ENCODE data around the gene FOXP3.

The FOXP3 gene

GRCh38 chrX:49273181-49273727, 8.7 kb upstream of the FOXP3 start:
- DNase-seq: no peak

- no peak for DNase-seq
Observed at GRCh38 chrX:49272421-49272820, 7.9 kb upstream of the FOXP3 start.

GRCh38 chrX:49271341-49271740, 6.8 kb upstream of the FOXP3 start:
- DNase-seq: no peak

GRCh38 chrX:49270249-49270921, 5.9 kb upstream of the FOXP3 start:
- no peak for DNase-seq

- no peak for DNase-seq
Observed at GRCh38 chrX:49269767-49270248, 5.3 kb upstream of the FOXP3 start, which contains the start of gene PPP1R3F. TSS of gene PPP1R3F (plus strand) at chrX:49269793. CDS start at chrX:49269870, 77 bp downstream.

- peak; percentile 97 for DNase-seq
Observed at GRCh38 chrX:49269010-49269766, 4.7 kb upstream of the FOXP3 start.

- no peak for DNase-seq
Observed at GRCh38 chrX:49268702-49269009, 4.1 kb upstream of the FOXP3 start.

- no peak for DNase-seq
Observed at GRCh38 chrX:49266523-49267445, 2.3 kb upstream of the FOXP3 start.

GRCh38 chrX:49263631-49264030, 879 bp downstream of the FOXP3 start:
- DNase-seq: no peak

- DNase-seq: no peak
Observed at GRCh38 chrX:49262603-49263002, 1.9 kb downstream of the FOXP3 start.

- no peak for DNase-seq
Observed at GRCh38 chrX:49260221-49260985, 4.1 kb downstream of the FOXP3 start.

GRCh38 chrX:49258749-49259124, 5.8 kb downstream of the FOXP3 start:
- no peak for DNase-seq

- no peak for DNase-seq
Observed at GRCh38 chrX:49257846-49258748, 6.4 kb downstream of the FOXP3 start.

GRCh38 chrX:49257074-49257790, 7.3 kb downstream of the FOXP3 start:
- no peak for DNase-seq

- DNase-seq: no peak
Observed at GRCh38 chrX:49256268-49256995, 8.1 kb downstream of the FOXP3 start.

- DNase-seq: no peak
Observed at GRCh38 chrX:49254639-49255038, 9.9 kb downstream of the FOXP3 start.

GRCh38 chrX:49251325-49251724, 13.2 kb downstream of the FOXP3 start:
- DNase-seq: no peak

GRCh38 chrX:49250578-49250977, 13.9 kb downstream of the FOXP3 start:
- no peak for DNase-seq

GRCh38 chrX:49250066-49250465, 14.4 kb downstream of the FOXP3 start:
- no peak for DNase-seq

GRCh38 chrX:49249616-49250015, 14.9 kb downstream of the FOXP3 start:
- DNase-seq: no peak

All from inflammatory macrophage (primary cell).